ENCODE measurements around the gene DOP1A.

The DOP1A gene

GRCh38 chr6:83072726-83073125, 5.3 kb downstream of the DOP1A start:
- TF ChIP-seq CTCF (conservative IDR thresholded peaks at IDR 0.05; ENCODE audit: low read depth, low read length): no peak
- DNase-seq (ENCODE audit: low read depth): no peak
- no peak overlapping the region for H3K4me3 ChIP-seq (ENCODE audit: low read depth, low read length)

- TF ChIP-seq CTCF (conservative IDR thresholded peaks at IDR 0.05; ENCODE audit: low read depth, low read length): no peak
- no peak overlapping the region for H3K4me3 ChIP-seq (ENCODE audit: low read depth, low read length)
- DNase-seq (ENCODE audit: low read depth): no peak
Measured at GRCh38 chr6:83073615-83074014, 6.1 kb downstream of the DOP1A start.

- DNase-seq (ENCODE audit: low read depth): peak; percentile 35
- no peak for TF ChIP-seq CTCF (conservative IDR thresholded peaks at IDR 0.05; ENCODE audit: low read depth, low read length)
- no peak overlapping the region for H3K4me3 ChIP-seq (ENCODE audit: low read depth, low read length)
Measured at GRCh38 chr6:83083476-83083875, 16.0 kb downstream of the DOP1A start.

- no peak overlapping the region for H3K4me3 ChIP-seq (ENCODE audit: low read depth, low read length)
- TF ChIP-seq CTCF (conservative IDR thresholded peaks at IDR 0.05; ENCODE audit: low read depth, low read length): no peak
- no peak for DNase-seq (ENCODE audit: low read depth)
Measured at GRCh38 chr6:83086751-83087150, 19.3 kb downstream of the DOP1A start.

GRCh38 chr6:83092756-83093399, 25.4 kb downstream of the DOP1A start:
- no peak overlapping the region for H3K4me3 ChIP-seq (ENCODE audit: low read depth, low read length)

GRCh38 chr6:83096791-83097190, 29.3 kb downstream of the DOP1A start:
- no peak overlapping the region for H3K4me3 ChIP-seq (ENCODE audit: low read depth, low read length)
- TF ChIP-seq CTCF (conservative IDR thresholded peaks at IDR 0.05; ENCODE audit: low read depth, low read length): no peak
- peak; percentile 20 for DNase-seq (ENCODE audit: low read depth)

More at GRCh38 chr6:83092756-83093399, 25.4 kb downstream of the DOP1A start:
- no peak for TF ChIP-seq CTCF (conservative IDR thresholded peaks at IDR 0.05; ENCODE audit: low read depth, low read length)
- DNase-seq (ENCODE audit: low read depth): peak; percentile 63

GRCh38 chr6:83097204-83097603, 29.7 kb downstream of the DOP1A start:
- peak; percentile 18 for DNase-seq (ENCODE audit: low read depth)
- TF ChIP-seq CTCF (conservative IDR thresholded peaks at IDR 0.05; ENCODE audit: low read depth, low read length): no peak
- H3K4me3 ChIP-seq (ENCODE audit: low read depth, low read length): no peak overlapping the region

Measured in choroid plexus epithelial cell (primary cell).